A549 (cell line): Measurements from ENCODE around the gene MYH14. TPM values are rescaled to one million over a fixed set of nuclear protein-coding genes. Genes with fewer than 3 reads are reported as not detected.

Source experiments
- ATAC-seq, 2 experiments: fragments of 200-7000 bp in 1 of 2; fragments of >200 bp in 1 of 2; cut with Nextera tagmentation in 1 of 2; cut with Tn5 transposase in 1 of 2; 3 replicates each; pipeline versions ENCODE4 v1.8.0 to v1.9.1; 2018 to 2020; ENCODE audit warnings: mild to moderate bottlenecking in 1 of 2, moderate library complexity in 1 of 2
- CTCF ChIA-PET: fragments of 300-600 bp; sonication (Branson Sonifier 250); formaldehyde crosslinking; extraction: SDS; loops from one replicate; lab custom pipeline; 2021; ENCODE audit warnings: antibody characterized with exemption, inconsistent platforms; lab: Yijun Ruan, JAX
- POLR2A ChIA-PET: fragments of 350-600 bp; formaldehyde crosslinking; extraction: SDS; loops from one replicate; lab custom pipeline; 2021; ENCODE audit warnings: antibody characterized with exemption, inconsistent platforms; lab: Yijun Ruan, JAX
- DNase-seq, 2 experiments: peaks; one replicate each; pipeline versions ENCODE4 v3.0.0 to v3.0.0-alpha.2; 2011 to 2016; ENCODE audit warnings: low read depth in 1 of 2, low spot score in 1 of 2
- FAIRE-seq: peaks from 2 replicates; lab custom pipeline; 2011; peaks lifted over from hg19 to GRCh38; lab: Jason Lieb, UNC
- H3K27ac ChIP-seq, 2 experiments: fragments of >200 bp; sonication (Bioruptor Twin); formaldehyde crosslinking; 3 replicates each; pipeline ENCODE4 v1.5.1; 2016 to 2017
- H3K4me1 ChIP-seq: fragments of >200 bp; sonication (Bioruptor Twin); formaldehyde crosslinking; 3 replicates; pipeline ENCODE4 v1.6.1; 2016
- H3K4me2 ChIP-seq: fragments of >200 bp; sonication (Bioruptor Twin); formaldehyde crosslinking; 3 replicates; pipeline ENCODE4 v1.6.1; 2016
- H3K4me3 ChIP-seq: fragments of >200 bp; sonication (Bioruptor Twin); formaldehyde crosslinking; 3 replicates; pipeline ENCODE4 v1.5.1; 2016
- H3K9me3 ChIP-seq: fragments of >200 bp; sonication (Bioruptor Twin); formaldehyde crosslinking; 3 replicates; pipeline ENCODE4 v1.6.1; 2016
- CBX2 ChIP-seq: fragments of 200-600 bp; sonication (generic); IDR thresholded peaks from 2 replicates; pipeline ENCODE4 v1.6.1; 2016; ENCODE audit warnings: low read depth, mild to moderate bottlenecking, borderline replicate concordance
- CHD2 ChIP-seq: fragments of 150-350 bp; IDR thresholded peaks from 2 replicates; pipeline ENCODE4 v1.6.1; 2014; ENCODE audit warnings: low read length; ENCODE audit not compliant: partially characterized antibody
- CHD4 ChIP-seq: fragments of 200-600 bp; sonication (generic); IDR thresholded peaks from 2 replicates; pipeline ENCODE4 v1.6.1; 2016; ENCODE audit warnings: antibody characterized with exemption, mild to moderate bottlenecking, borderline replicate concordance
- EP300 ChIP-seq, 2 experiments: fragments of >200 bp; sonication (Bioruptor Twin); formaldehyde crosslinking; IDR thresholded peaks; 2 replicates in 1 of 2; 3 replicates in 1 of 2; pipeline ENCODE4 v1.6.1; 2016 to 2017
- ESRRA ChIP-seq: fragments of 150-350 bp; IDR thresholded peaks from 2 replicates; pipeline ENCODE4 v1.6.1; 2014; ENCODE audit warnings: mild to moderate bottlenecking, low read length, borderline replicate concordance
- FOXS1 ChIP-seq: fragments of 250-450 bp; sonication (Bioruptor Pico); IDR thresholded peaks from 2 replicates; pipeline ENCODE4 v1.5.0; 2020; ENCODE audit warnings: mild to moderate bottlenecking, moderate library complexity
- HDAC2 ChIP-seq: fragments of 200-600 bp; sonication (generic); IDR thresholded peaks from 2 replicates; pipeline ENCODE4 v1.6.1; 2016
- HOXA7 ChIP-seq: fragments of 250-450 bp; sonication (Bioruptor Pico); IDR thresholded peaks from 2 replicates; pipeline ENCODE4 v1.5.0; 2020; ENCODE audit warnings: mild to moderate bottlenecking, moderate library complexity
- HOXB5 ChIP-seq: fragments of 250-450 bp; sonication (Bioruptor Pico); IDR thresholded peaks from 2 replicates; pipeline ENCODE4 v1.5.0; 2020; ENCODE audit warnings: mild to moderate bottlenecking, moderate library complexity
- MAFK ChIP-seq: fragments of 450-650 bp; IDR thresholded peaks from 2 replicates; pipeline ENCODE4 v1.6.1; 2014; ENCODE audit not compliant: partially characterized antibody
- MAZ ChIP-seq: fragments of 150-350 bp; IDR thresholded peaks from 2 replicates; pipeline ENCODE4 v1.6.1; 2014; ENCODE audit warnings: antibody characterized with exemption, low read depth, low read length, borderline replicate concordance
- MYC ChIP-seq: IDR thresholded peaks from 2 replicates; pipeline ENCODE4 v1.6.1; 2012; ENCODE audit warnings: mild to moderate bottlenecking, inconsistent platforms, low read length, improper control_type of control experiment, borderline replicate concordance
- NPAS2 ChIP-seq: fragments of 250-450 bp; sonication (Bioruptor Pico); IDR thresholded peaks from 2 replicates; pipeline ENCODE4 v1.8.0; 2022; ENCODE audit warnings: mild to moderate bottlenecking, moderate library complexity, borderline replicate concordance
- NR3C1 ChIP-seq: fragments of >200 bp; sonication (Bioruptor Twin); formaldehyde crosslinking; IDR thresholded peaks from 3 replicates; pipeline ENCODE4 v1.6.1; 2017
- PHF8 ChIP-seq: fragments of 200-600 bp; sonication (generic); IDR thresholded peaks from 2 replicates; pipeline ENCODE4 v1.6.1; 2016; ENCODE audit warnings: low read depth, mild to moderate bottlenecking, antibody characterized with exemption, moderate library complexity, borderline replicate concordance
- RAD21 ChIP-seq, 2 experiments: fragments of >200 bp in 1 of 2; sonication (Bioruptor Twin) in 1 of 2; formaldehyde crosslinking in 1 of 2; IDR thresholded peaks in 1 of 2; conservative IDR thresholded peaks in 1 of 2; 2 replicates in 1 of 2; 3 replicates in 1 of 2; pipeline ENCODE4 v1.6.1; 2012 to 2018; ENCODE audit warnings: inconsistent platforms in 1 of 2
- RARB ChIP-seq: fragments of 250-450 bp; sonication (Bioruptor Pico); IDR thresholded peaks from 2 replicates; pipeline ENCODE4 v1.8.0; 2021; ENCODE audit warnings: mild to moderate bottlenecking, moderate library complexity
- RFX5 ChIP-seq: fragments of 450-650 bp; IDR thresholded peaks from 2 replicates; pipeline ENCODE4 v1.7.1; 2014; ENCODE audit warnings: antibody characterized with exemption, mild to moderate bottlenecking, moderate library complexity
- TP53 ChIP-seq: fragments of 250-450 bp; sonication (Bioruptor Pico); IDR thresholded peaks from 2 replicates; pipeline ENCODE4 v1.5.0; 2021; ENCODE audit warnings: mild to moderate bottlenecking, moderate library complexity
- ZC3H11A ChIP-seq: fragments of 450-650 bp; IDR thresholded peaks from 2 replicates; pipeline ENCODE4 v1.6.1; 2014; ENCODE audit warnings: antibody characterized with exemption, mild to moderate bottlenecking
- ZFP36 ChIP-seq: fragments of 450-650 bp; IDR thresholded peaks from 2 replicates; pipeline ENCODE4 v1.6.1; 2014; ENCODE audit warnings: borderline replicate concordance; ENCODE audit not compliant: partially characterized antibody
- ZSCAN20 ChIP-seq: fragments of 250-450 bp; sonication (Bioruptor Pico); IDR thresholded peaks from 2 replicates; pipeline ENCODE4 v1.8.0; 2022; ENCODE audit warnings: mild to moderate bottlenecking, moderate library complexity
- WGBS: methylation state at CpG from one replicate; pipeline ENCODE4 v1.1.6; 2017; ENCODE audit errors: missing lambda C conversion rate; 5-methylcytosine and 5-hydroxymethylcytosine counted together
- polyA plus RNA-seq, 4 experiments: library from polyadenylated mRNA; depleted of rRNA in 3 of 4; stranded (reverse); fragments of >200 nt; fragmentation: RNase III in 1 of 4; extraction: RNeasy Plus Mini Kit Qiagen cat#74134 plus additional on column Dnase treatment in 1 of 4; gene quantifications; 2 replicates in 3 of 4; 3 replicates in 1 of 4; pipeline ENCODE4 v1.2.3, GENCODE V29; 2011 to 2017
- TF ChIP-seq, protein P1 (sequence below): fragments of 250-450 bp; sonication (Bioruptor Pico); IDR thresholded peaks from 2 replicates; pipeline ENCODE4 v1.5.0; 2021; ENCODE audit warnings: mild to moderate bottlenecking, moderate library complexity, borderline replicate concordance
- TF ChIP-seq, protein P2 (sequence below): fragments of >200 bp; sonication (Bioruptor Twin); formaldehyde crosslinking; IDR thresholded peaks from 3 replicates; pipeline ENCODE4 v1.5.1; 2016
- TF ChIP-seq, protein P3 (sequence below): fragments of >200 bp; sonication (Bioruptor Twin); formaldehyde crosslinking; IDR thresholded peaks from 3 replicates; pipeline ENCODE4 v1.6.1; 2016
- TF ChIP-seq, protein P4 (sequence below): fragments of 150-350 bp; IDR thresholded peaks from 2 replicates; pipeline ENCODE4 v1.6.1; 2014; ENCODE audit warnings: low read depth, mild to moderate bottlenecking, low read length

The MYH14 gene
- polyA plus RNA-seq, 2 of the 4 experiments (the other 2 are of a cell fraction): 4.0 to 7.0 TPM

DNA sequence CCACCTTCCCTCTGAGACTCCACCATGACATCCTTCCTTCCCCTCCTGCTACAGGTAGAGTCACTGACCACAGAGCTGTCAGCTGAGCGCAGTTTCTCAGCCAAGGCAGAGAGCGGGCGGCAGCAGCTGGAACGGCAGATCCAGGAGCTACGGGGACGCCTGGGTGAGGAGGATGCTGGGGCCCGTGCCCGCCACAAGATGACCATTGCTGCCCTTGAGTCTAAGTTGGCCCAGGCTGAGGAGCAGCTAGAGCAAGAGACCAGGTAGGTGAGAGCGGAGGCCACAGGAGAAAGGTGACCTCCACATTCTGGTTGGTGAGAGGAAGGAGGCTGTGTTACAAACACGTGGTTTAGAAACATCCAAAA, 98.2 kb downstream of the MYH14 start:
- H3K4me2 ChIP-seq: peak overlapping the region; percentile 69
- 88% methylated on average over 10 of the region's 10 CpGs for WGBS
- no peaks in the 10 kb centered on the region for H3K9me3 ChIP-seq
- H3K27ac ChIP-seq: peak overlapping the region; percentile 2 to 16; a peak in 4 of 6 replicates
- POLR2A ChIA-PET: interaction anchor here (1.3 to 1.4 kb wide), 2 partner anchors 14 to 27 kb away, joined by 5 to 7 read pairs; partner anchors contain the start of gene KCNC3
- CTCF ChIA-PET: interaction anchor here (1.2 to 3.4 kb wide), 6 partner anchors 8 to 154 kb away, joined by 3 to 18 read pairs (median 6); no protein-coding TSS in a partner anchor
- no peak for DNase-seq
- ATAC-seq: peak in 1 of 2 experiments; percentile 7; a peak in 1 of 6 replicates
- TF ChIP-seq TP53 (CRISPR knock-in tag): no peak
- TF ChIP-seq HOXB5 (CRISPR knock-in tag): no peak
- no peak for TF ChIP-seq RARB
- TF ChIP-seq, protein P1, sequence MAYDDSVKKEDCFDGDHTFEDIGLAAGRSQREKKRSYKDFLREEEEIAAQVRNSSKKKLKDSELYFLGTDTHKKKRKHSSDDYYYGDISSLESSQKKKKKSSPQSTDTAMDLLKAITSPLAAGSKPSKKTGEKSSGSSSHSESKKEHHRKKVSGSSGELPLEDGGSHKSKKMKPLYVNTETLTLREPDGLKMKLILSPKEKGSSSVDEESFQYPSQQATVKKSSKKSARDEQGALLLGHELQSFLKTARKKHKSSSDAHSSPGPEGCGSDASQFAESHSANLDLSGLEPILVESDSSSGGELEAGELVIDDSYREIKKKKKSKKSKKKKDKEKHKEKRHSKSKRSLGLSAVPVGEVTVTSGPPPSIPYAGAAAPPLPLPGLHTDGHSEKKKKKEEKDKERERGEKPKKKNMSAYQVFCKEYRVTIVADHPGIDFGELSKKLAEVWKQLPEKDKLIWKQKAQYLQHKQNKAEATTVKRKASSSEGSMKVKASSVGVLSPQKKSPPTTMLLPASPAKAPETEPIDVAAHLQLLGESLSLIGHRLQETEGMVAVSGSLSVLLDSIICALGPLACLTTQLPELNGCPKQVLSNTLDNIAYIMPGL: no peak
- no peak for TF ChIP-seq CHD2
- no peak for TF ChIP-seq RFX5
- no peak for TF ChIP-seq ZC3H11A
- TF ChIP-seq, protein P2, sequence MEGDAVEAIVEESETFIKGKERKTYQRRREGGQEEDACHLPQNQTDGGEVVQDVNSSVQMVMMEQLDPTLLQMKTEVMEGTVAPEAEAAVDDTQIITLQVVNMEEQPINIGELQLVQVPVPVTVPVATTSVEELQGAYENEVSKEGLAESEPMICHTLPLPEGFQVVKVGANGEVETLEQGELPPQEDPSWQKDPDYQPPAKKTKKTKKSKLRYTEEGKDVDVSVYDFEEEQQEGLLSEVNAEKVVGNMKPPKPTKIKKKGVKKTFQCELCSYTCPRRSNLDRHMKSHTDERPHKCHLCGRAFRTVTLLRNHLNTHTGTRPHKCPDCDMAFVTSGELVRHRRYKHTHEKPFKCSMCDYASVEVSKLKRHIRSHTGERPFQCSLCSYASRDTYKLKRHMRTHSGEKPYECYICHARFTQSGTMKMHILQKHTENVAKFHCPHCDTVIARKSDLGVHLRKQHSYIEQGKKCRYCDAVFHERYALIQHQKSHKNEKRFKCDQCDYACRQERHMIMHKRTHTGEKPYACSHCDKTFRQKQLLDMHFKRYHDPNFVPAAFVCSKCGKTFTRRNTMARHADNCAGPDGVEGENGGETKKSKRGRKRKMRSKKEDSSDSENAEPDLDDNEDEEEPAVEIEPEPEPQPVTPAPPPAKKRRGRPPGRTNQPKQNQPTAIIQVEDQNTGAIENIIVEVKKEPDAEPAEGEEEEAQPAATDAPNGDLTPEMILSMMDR: no peak
- TF ChIP-seq NR3C1: no peak
- TF ChIP-seq, protein P3, sequence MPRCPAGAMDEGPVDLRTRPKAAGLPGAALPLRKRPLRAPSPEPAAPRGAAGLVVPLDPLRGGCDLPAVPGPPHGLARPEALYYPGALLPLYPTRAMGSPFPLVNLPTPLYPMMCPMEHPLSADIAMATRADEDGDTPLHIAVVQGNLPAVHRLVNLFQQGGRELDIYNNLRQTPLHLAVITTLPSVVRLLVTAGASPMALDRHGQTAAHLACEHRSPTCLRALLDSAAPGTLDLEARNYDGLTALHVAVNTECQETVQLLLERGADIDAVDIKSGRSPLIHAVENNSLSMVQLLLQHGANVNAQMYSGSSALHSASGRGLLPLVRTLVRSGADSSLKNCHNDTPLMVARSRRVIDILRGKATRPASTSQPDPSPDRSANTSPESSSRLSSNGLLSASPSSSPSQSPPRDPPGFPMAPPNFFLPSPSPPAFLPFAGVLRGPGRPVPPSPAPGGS: no peak
- TF ChIP-seq EP300 (IDR thresholded peaks at IDR 0.05): no peak
- TF ChIP-seq HDAC2: no peak
- no peak for TF ChIP-seq CBX2
- no peak for TF ChIP-seq NPAS2 (CRISPR knock-in tag)
- no peak overlapping the region for H3K4me3 ChIP-seq
- H3K4me1 ChIP-seq: peaks cover 19% of the 10 kb centered on the region
- no peak for FAIRE-seq

DNA sequence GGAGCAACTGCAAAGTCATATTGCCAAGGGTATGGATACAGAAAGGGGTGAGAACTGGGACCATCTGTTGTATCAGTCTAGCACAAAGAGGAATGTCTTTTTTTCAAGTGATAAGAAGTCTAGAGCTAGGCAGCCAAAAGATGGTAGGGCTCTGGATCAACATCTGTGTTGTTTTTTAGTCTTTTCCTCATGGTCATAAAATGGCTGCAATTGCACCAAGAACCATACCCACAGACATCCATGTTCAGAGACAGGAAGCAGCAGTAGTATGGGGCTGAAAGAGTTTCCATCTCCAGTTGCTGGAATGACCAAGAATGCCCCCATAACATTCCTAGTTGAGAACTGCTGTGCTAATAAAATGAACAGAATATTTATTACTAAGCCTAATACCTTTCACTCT, 100.1 kb downstream of the MYH14 start:
- no peak for DNase-seq
- no peak for ATAC-seq
- FAIRE-seq: no peak
- H3K4me2 ChIP-seq: no peak overlapping the region
- peaks cover 19% of the 10 kb centered on the region for H3K4me1 ChIP-seq
- no peak overlapping the region for H3K27ac ChIP-seq
- ChIA-PET POLR2A (no interaction called here), CTCF (interaction anchor here (1.0 to 2.3 kb wide), 3 partner anchors 12 to 66 kb away, joined by 3 to 8 read pairs (median 4); no protein-coding TSS in a partner anchor)
- H3K4me3 ChIP-seq: no peak overlapping the region
- H3K9me3 ChIP-seq: no peaks in the 10 kb centered on the region
- TF ChIP-seq EP300 (IDR thresholded peaks at IDR 0.05) (no peak), CHD4 (no peak), PHF8 (no peak), TP53 (CRISPR knock-in tag) (no peak), RAD21 (conservative IDR thresholded peaks at IDR 0.05 in 1 of 2, IDR thresholded peaks at IDR 0.05 in 1 of 2) (no peak), ZSCAN20 (CRISPR knock-in tag) (no peak), HOXA7 (no peak), FOXS1 (no peak), ESRRA (no peak), ZFP36 (no peak), MAFK (no peak), MYC (no peak), MAZ (no peak)
- TF ChIP-seq, protein P4, sequence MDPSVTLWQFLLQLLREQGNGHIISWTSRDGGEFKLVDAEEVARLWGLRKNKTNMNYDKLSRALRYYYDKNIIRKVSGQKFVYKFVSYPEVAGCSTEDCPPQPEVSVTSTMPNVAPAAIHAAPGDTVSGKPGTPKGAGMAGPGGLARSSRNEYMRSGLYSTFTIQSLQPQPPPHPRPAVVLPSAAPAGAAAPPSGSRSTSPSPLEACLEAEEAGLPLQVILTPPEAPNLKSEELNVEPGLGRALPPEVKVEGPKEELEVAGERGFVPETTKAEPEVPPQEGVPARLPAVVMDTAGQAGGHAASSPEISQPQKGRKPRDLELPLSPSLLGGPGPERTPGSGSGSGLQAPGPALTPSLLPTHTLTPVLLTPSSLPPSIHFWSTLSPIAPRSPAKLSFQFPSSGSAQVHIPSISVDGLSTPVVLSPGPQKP: no peak
